ENCODE measurements around the gene RAD51B. TPM values are rescaled to one million over a fixed set of nuclear protein-coding genes. Genes with fewer than 3 reads are reported as not detected.
"Not testable (repeated sequence)": the region's sequence is repeated elsewhere in the genome, so short reads cannot be mapped to it uniquely, and the experiment has no call there.

RAD51B gene
- total RNA-seq, 2 donors from 2014 or later, result 37.0 to 49.7 TPM

- Mint-ChIP-seq H3K27me3 (no peaks in the 10 kb centered on the region), H3K36me3 (ENCODE audit: low read depth) (no peaks in the 10 kb centered on the region), H3K4me1 (no peaks in the 10 kb centered on the region), H3K4me3 (no peak overlapping the region), H3K27ac (no peak overlapping the region), H3K9me3 (no peaks in the 10 kb centered on the region)
- ATAC-seq (replicated peaks), result no peak
These were observed 196.0 kb downstream of the RAD51B start for GRCh38 chr14:68015356-68016254.

DNA sequence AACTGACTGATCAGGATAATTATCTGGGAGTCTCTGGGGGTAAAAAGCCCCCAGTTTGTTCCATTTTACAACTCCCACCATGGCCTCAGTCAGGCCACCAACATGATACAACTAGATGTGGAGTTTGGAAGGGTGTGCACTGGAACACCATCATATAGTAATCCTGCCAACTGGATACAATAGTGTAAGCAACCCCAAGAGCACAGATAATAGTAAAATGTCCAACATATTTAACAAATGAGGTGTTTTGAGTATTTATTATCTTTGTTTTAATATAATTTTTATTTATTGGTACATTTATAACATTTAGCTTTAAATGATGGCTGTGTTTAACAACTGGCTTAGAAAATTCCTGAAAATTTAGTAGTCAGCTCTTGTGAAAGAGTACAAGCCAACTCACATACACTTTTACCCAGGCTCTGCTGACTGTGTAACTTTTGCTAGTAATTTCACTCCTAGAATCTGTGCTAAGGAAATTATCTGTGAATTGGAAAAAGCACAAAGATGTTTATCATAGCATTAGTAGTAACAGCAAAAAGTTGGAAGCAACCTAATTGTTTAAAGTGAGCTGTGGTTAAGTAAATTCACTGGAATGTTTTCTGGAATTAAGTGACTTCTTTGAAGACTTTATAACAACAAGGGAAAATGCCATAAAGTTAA lies 196.8 kb downstream of the RAD51B start:
- no peak overlapping the region for H3K4me3 Mint-ChIP-seq
- no peak overlapping the region for H3K27ac Mint-ChIP-seq
- H3K36me3 Mint-ChIP-seq (ENCODE audit: low read depth), result no peaks in the 10 kb centered on the region
- no peaks in the 10 kb centered on the region for H3K9me3 Mint-ChIP-seq
- no peaks in the 10 kb centered on the region for H3K27me3 Mint-ChIP-seq
- no peak for ATAC-seq (replicated peaks)
- no peaks in the 10 kb centered on the region for H3K4me1 Mint-ChIP-seq

GRCh38 chr14:68018598-68018997 lies 199.0 kb downstream of the RAD51B start:
- H3K27ac Mint-ChIP-seq, result no peak overlapping the region
- H3K9me3 Mint-ChIP-seq, result peaks cover 11% of the 10 kb centered on the region
- H3K4me1 Mint-ChIP-seq, result no peaks in the 10 kb centered on the region
- H3K27me3 Mint-ChIP-seq, result no peaks in the 10 kb centered on the region
- peak; percentile 48 for ATAC-seq (replicated peaks)
- no peak overlapping the region for H3K4me3 Mint-ChIP-seq
- no peaks in the 10 kb centered on the region for H3K36me3 Mint-ChIP-seq (ENCODE audit: low read depth)

GRCh38 chr14:68020493-68020892 lies 200.9 kb downstream of the RAD51B start:
- Mint-ChIP-seq H3K36me3 (ENCODE audit: low read depth) (no peaks in the 10 kb centered on the region), H3K4me3 (no peak overlapping the region), H3K27ac (no peak overlapping the region), H3K9me3 (peaks cover 15% of the 10 kb centered on the region), H3K4me1 (no peaks in the 10 kb centered on the region), H3K27me3 (no peaks in the 10 kb centered on the region)
- no peak for ATAC-seq (replicated peaks)

DNA sequence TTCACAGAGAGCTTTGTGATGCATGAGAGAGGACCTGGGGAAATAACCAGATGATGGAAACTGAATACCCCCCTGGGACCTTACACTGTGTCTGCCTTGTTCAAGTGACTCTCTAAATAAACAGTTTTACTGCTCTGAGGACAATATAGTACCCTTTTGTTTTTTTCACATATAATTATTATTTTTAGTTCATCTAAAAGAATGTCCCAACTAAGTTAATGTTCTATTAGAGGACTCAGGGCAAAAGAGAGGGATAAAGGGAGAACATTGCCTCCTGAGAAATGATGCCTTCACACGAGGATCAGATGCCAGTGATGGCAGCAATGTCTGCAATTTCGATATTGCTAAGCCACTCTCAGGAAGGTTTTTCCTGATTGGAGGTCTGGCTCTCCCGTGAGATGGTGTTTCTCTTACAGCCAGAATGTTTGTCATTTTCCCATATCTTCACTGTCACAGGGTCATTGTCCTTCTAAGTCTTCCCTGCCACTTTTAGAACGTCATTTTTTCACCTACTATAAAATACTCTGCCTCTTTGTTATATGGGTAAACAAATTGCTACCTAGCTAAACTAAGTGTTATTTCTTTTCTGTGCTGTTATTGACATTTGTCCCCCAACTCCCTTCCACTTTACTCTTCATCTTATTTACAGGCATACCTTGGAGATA lies 201.6 kb downstream of the RAD51B start:
- H3K27me3 Mint-ChIP-seq, result no peaks in the 10 kb centered on the region
- no peak for ATAC-seq (replicated peaks)
- H3K4me3 Mint-ChIP-seq, result no peak overlapping the region

DNA sequence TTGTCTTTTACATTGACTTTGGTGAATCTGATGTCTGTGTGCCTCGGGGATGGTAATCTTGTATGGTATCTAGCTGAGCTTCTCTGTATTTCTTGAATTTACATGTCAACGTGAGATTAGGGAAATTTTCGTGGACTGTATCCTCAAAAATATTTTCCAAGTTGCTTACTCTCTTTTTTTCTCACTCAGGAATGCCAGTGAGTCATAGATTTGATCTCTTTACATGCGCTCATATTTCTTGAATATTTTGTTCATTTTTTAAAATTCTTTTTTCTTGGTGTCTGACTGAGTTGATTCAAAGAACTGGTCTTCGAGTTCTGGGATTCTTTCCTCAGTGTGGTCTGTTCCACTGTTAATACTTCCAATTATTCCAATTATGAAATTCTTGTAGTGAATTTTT lies 207.7 kb downstream of the RAD51B start:
- Mint-ChIP-seq H3K27ac (no peak overlapping the region), H3K4me1 (peaks cover 3% of the 10 kb centered on the region), H3K4me3 (no peak overlapping the region), H3K27me3 (no peaks in the 10 kb centered on the region), H3K36me3 (ENCODE audit: low read depth) (no peaks in the 10 kb centered on the region), H3K9me3 (peaks cover 20% of the 10 kb centered on the region)
- ATAC-seq (replicated peaks), result no peak

More for the DNA sequence above, 201.6 kb downstream of the RAD51B start:
- Mint-ChIP-seq H3K36me3 (ENCODE audit: low read depth) (no peaks in the 10 kb centered on the region), H3K27ac (no peak overlapping the region), H3K4me1 (no peaks in the 10 kb centered on the region), H3K9me3 (peaks cover 15% of the 10 kb centered on the region)

GRCh38 chr14:68028075-68028474 lies 208.5 kb downstream of the RAD51B start:
- H3K27ac Mint-ChIP-seq, result no peak overlapping the region
- peaks cover 14% of the 10 kb centered on the region for H3K9me3 Mint-ChIP-seq
- ATAC-seq (replicated peaks), result no peak
- peaks cover 3% of the 10 kb centered on the region for H3K4me1 Mint-ChIP-seq
- no peak overlapping the region for H3K4me3 Mint-ChIP-seq
- H3K27me3 Mint-ChIP-seq, result no peaks in the 10 kb centered on the region
- H3K36me3 Mint-ChIP-seq (ENCODE audit: low read depth), result no peaks in the 10 kb centered on the region

GRCh38 chr14:68031011-68031410 lies 211.4 kb downstream of the RAD51B start:
- H3K4me1 Mint-ChIP-seq; H3K9me3 Mint-ChIP-seq; H3K4me3 Mint-ChIP-seq; H3K36me3 Mint-ChIP-seq (ENCODE audit: low read depth); H3K27ac Mint-ChIP-seq; H3K27me3 Mint-ChIP-seq; ATAC-seq (replicated peaks): not testable (repeated sequence)

- ATAC-seq (replicated peaks), result no peak
- Mint-ChIP-seq H3K4me1 (peaks cover 3% of the 10 kb centered on the region), H3K27ac (no peak overlapping the region)
These were observed 212.6 kb downstream of the RAD51B start for GRCh38 chr14:68032154-68032553.

GRCh38 chr14:68033336-68033932 lies 213.9 kb downstream of the RAD51B start:
- no peak overlapping the region for H3K27ac Mint-ChIP-seq
- H3K27me3 Mint-ChIP-seq, result no peaks in the 10 kb centered on the region
- no peaks in the 10 kb centered on the region for H3K36me3 Mint-ChIP-seq (ENCODE audit: low read depth)
- peaks cover 3% of the 10 kb centered on the region for H3K4me1 Mint-ChIP-seq
- no peak for ATAC-seq (replicated peaks)
- peaks cover 8% of the 10 kb centered on the region for H3K9me3 Mint-ChIP-seq
- H3K4me3 Mint-ChIP-seq, result no peak overlapping the region

More at GRCh38 chr14:68032154-68032553, 212.6 kb downstream of the RAD51B start:
- Mint-ChIP-seq H3K27me3 (no peaks in the 10 kb centered on the region), H3K36me3 (ENCODE audit: low read depth) (no peaks in the 10 kb centered on the region), H3K4me3 (no peak overlapping the region), H3K9me3 (peaks cover 8% of the 10 kb centered on the region)

DNA sequence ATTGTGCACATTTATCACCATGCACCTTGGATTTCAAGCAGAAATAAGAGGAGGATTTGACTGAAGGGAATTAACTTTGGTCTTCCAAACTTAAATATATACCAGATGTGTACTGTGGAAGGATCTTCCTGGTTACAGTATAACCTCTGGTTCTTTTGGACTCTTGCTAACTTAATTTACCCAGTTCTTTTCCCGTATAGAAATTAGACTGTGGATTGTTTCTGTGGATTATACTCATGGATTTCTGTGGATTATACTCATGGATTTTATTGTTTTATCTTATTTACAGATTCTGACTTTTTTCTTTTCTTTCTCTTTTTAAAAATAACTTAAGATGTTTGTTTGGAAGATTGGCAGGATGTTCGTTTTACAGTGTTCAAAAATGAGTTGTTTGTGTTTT lies 215.3 kb downstream of the RAD51B start:
- H3K27ac Mint-ChIP-seq, result no peak overlapping the region
- H3K27me3 Mint-ChIP-seq, result no peaks in the 10 kb centered on the region
- no peak for ATAC-seq (replicated peaks)
- no peak overlapping the region for H3K4me3 Mint-ChIP-seq
- H3K36me3 Mint-ChIP-seq (ENCODE audit: low read depth), result no peaks in the 10 kb centered on the region
- no peaks in the 10 kb centered on the region for H3K4me1 Mint-ChIP-seq
- peaks cover 8% of the 10 kb centered on the region for H3K9me3 Mint-ChIP-seq

DNA sequence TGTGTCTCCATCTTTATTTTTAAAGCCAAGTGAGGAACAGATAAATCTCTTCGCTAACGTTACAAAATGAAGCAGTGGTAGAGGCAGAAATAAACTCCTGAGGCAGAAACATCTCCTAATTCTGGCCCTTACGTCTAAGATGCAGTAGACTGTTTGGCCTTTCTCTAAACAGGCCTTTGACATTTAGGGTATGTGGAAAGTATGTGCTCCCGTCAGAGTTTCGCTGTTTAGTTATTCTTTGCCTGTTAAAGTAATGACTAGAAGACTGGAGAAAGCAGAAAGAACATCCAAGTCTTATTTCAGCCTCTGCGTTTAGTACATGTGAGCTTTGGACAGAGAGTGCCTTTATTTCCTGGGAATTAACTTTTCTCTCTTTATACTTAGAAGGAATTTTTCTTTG lies 216.6 kb downstream of the RAD51B start:
- H3K27ac Mint-ChIP-seq, result no peak overlapping the region
- no peaks in the 10 kb centered on the region for H3K36me3 Mint-ChIP-seq (ENCODE audit: low read depth)
- H3K9me3 Mint-ChIP-seq, result no peaks in the 10 kb centered on the region
- no peaks in the 10 kb centered on the region for H3K4me1 Mint-ChIP-seq
- no peaks in the 10 kb centered on the region for H3K27me3 Mint-ChIP-seq
- no peak overlapping the region for H3K4me3 Mint-ChIP-seq
- no peak for ATAC-seq (replicated peaks)

DNA sequence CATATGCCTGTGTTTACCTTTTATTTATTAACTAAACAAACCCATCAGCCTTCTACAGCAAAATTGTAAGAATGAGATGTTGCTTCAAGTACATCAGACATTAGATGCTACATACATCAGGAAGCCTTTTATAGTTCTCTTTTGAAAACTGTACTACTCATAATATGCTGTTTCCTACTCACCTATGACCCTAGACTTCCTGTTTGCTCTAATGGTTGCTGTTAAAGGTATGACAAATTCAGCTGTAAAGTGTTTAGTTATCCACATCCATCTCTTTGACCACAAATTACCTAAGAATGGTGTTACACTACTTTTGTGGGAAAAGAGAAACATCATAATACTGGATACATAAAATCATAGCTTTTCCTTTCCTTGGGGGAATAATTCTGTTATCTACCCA lies 220.0 kb downstream of the RAD51B start:
- Mint-ChIP-seq H3K9me3 (no peaks in the 10 kb centered on the region), H3K27ac (no peak overlapping the region)
- no peak for ATAC-seq (replicated peaks)

DNA sequence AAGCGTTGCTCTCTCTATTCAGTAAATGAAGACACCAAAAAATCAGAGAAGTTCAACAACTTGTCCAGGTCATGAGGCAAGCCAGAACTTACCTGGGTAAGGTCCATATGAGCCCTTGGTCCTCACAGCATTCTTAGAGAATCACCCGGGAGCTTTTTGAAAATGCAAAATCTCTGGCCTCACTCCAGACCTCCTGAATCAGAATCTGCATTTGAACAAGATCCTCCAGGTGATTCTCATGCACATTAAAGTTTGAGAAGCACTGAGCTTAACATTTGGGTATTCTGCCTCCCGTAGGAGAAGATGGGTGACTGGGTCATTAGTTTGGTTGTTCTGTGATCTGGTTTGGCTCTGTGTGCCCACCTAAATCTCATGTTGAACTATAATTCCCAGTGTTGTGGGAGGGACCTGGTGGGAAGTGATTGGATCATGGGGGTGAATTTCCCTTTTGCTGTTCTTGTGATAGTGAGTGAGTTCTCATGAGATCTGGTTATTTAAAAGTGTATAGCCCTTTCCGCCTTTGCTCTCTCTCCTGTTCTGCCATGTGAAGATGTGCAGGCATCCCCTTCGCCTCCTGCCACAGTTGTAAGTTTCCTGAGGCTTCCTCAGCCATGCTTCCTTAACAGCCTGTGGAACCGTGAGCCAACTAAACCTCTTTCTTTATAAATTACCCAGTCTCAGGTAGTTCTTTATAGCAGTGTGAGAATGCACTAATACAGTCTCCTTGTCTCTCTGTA lies 221.2 kb downstream of the RAD51B start:
- Mint-ChIP-seq H3K27ac (no peak overlapping the region), H3K9me3 (no peaks in the 10 kb centered on the region), H3K4me3 (no peak overlapping the region), H3K4me1 (no peaks in the 10 kb centered on the region), H3K36me3 (ENCODE audit: low read depth) (no peaks in the 10 kb centered on the region), H3K27me3 (no peaks in the 10 kb centered on the region)
- ATAC-seq (replicated peaks), result no peak

More for the DNA sequence above, 220.0 kb downstream of the RAD51B start:
- H3K4me3 Mint-ChIP-seq, result no peak overlapping the region
- no peaks in the 10 kb centered on the region for H3K4me1 Mint-ChIP-seq
- no peaks in the 10 kb centered on the region for H3K27me3 Mint-ChIP-seq
- H3K36me3 Mint-ChIP-seq (ENCODE audit: low read depth), result no peaks in the 10 kb centered on the region

Measured in activated T-helper 17 cell treated with anti-CD3 and anti-CD28 coated beads, Interleukin-2, amount 50 U/mL, for 72 hours (primary cell).